ENCODE data around the gene MRPS22.
"Not testable (repeated sequence)": the region's sequence is repeated elsewhere in the genome, so short reads cannot be mapped to it uniquely, and the experiment has no call there.

Gene MRPS22

DNA sequence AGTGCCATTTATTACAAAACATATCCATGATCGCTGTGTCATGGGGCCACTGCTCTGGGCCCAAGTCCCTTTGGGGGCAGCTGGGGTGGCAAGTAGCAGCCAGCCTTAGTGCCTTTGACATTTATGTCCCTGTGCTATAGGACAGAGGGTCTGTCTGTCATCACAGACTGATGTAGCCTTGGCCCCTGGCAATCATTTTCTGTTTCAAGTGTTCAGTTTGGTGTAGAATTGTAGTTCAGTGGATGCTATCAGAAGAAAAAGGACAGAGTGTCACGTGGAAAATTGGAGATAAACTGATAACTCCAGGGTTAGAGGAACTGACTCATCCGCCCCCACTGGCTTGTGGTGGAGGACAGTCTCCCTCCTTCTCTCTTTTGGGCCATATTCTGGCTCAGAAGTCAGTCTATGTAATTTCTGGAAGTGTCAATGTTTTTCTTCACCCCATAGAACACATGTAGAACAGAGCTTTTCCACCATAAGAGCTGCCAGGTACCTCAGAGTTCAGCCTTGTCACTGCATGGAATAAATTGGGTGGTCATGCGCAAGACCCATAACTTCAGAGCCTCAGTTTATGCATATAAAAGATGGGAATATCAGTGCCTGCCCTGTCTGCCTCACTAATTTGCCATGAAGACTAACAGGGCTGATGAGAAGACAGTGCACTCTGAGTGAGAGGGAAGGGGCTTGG, 4.5 kb upstream of the MRPS22 start:
- DNase-seq (ENCODE audit: low read depth) = no peak

DNA sequence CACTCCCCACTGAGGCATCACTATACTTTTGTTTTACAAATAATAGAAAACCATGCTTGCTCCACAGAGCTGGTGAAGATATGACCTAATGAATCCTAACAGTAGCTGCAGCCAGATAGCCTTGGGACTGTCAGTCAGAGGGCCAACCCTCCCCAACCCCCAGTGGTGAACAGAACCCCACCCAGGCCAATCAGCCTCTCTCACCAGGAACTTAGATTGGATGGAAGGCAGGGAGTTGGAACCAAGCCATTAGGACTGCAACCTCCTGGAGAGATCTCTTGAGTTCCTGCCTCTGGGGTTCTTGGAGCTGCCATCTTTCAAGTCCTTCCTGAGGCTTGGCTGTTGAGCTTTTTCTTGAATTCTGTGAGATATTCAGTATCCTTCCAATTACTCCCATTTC, 3.0 kb upstream of the MRPS22 start:
- DNase-seq (ENCODE audit: low read depth) = no peak

DNA sequence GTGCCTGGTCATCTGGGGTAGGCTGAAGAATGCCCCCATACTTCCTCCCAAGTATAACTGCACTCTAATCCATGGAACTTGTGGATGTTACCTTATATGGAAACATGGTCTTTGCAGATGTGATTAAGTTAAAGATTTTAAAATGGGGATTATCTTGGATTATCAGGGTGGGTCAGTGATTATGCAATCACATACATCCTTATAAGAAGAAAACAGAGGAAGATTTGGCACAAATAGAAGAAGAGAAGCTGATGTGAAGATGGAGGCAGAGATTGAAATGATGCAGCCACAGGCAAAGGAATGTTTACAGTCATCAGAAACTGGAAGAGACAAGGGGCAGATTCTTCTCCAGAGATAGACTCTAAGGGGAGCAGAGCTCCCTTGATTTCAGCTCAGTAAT, 1.8 kb upstream of the MRPS22 start:
- DNase-seq (ENCODE audit: low read depth) = no peak

DNA sequence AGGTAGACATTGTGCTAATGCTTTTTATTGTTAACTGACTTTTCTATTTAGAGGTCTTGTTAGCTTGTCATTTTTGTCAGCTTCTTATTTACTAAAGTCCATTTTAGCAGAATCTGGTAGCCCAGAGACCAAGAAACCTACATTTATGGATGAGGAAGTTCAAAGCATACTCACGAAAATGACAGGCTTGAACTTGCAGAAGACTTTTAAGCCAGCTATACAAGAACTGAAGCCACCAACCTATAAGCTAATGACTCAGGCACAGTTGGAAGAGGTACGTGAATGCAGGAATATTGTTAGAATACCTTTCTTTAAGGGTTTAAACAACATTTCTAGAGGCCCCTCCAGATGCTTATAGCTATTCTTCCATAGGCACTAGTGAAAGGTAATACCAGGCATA, 3.0 kb downstream of the MRPS22 start:
- no peak for DNase-seq (ENCODE audit: low read depth)

DNA sequence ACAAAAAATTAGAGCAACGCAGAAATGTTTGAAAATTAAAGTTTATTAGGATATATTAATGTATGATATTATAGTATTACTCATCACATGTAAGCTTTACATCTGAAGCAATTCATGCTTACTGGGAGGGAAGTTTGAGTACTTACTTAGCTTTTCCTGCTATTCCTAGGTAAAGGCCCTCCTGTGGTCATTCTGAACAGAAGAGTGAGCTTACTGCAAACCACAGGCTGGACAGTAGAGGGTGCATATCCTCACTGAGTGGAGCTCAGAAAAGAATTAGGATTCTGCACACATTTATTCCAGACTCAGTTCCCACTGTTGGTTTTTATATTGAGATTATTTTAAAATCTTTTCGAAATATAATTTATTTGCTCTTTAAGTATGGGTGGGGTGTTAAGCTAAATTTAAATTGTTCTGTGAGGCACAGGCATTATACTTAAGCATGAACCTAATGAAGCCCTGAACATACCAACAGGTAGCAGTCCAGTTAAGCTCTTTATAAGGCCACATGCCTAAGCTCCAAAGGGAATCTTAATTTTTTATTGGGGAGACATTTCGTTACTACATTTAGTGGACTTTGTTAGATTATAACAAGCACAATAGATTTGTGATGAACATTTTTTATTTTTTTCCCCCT, 10.2 kb downstream of the MRPS22 start:
- no peak for DNase-seq (ENCODE audit: low read depth)

DNA sequence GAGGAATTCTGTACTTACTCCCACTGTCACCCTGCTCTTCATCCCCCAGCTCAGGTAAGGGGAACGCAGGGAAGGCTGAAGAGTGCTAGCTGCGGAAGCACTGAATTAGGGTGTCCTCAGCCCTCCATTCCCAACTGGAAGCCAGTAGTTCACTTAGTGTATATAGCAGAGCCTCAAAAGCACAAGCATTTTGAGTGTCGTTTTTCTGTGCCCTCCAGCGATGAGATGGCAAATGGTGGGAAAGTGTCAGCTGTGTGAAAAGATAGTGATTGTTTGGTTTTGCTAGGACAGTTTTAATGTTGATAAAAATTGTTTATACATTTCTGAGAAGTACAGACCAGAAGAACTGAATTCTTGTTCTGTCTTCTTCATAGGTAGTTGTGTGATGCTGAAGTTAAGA, 10.8 kb downstream of the MRPS22 start:
- no peak for DNase-seq (ENCODE audit: low read depth)

DNA sequence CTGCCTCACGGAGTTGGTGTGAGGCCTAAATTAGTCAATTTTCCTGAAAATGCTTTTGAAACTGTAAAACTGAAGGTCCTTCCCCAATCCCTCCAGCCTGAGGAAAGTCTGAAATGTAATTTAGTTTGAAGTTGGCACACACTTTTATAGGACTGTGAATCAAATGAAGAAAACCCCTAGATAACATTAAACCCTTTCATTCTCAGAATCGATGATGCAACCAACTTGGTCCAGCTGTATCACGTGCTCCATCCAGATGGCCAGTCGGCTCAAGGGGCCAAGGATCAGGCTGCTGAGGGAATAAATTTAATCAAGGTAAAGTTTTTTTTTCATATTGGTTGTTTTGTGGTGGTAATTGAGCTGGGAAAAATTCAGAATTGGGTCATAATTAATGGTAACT, 11.7 kb downstream of the MRPS22 start:
- DNase-seq (ENCODE audit: low read depth) = no peak

DNA sequence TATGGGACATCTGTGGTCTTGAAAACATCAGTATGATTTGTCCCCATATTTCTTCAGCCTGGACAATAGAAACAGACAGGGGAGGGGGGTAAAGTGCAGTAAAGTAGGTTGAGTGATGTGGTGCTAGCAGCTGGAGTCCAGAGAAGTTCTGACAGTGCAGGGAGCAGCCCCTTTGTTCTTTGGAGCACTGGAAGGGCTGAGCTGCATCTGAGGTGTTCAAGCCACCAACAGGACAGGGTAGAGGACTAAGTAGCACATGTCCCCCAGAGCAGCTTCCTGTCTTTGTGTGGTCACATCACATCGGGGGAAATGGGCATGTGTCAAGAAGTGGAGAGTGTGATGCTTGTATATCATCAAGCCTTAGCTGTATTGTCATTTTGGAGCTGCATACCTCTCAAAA, 12.1 kb downstream of the MRPS22 start:
- DNase-seq (ENCODE audit: low read depth) = no peak

DNA sequence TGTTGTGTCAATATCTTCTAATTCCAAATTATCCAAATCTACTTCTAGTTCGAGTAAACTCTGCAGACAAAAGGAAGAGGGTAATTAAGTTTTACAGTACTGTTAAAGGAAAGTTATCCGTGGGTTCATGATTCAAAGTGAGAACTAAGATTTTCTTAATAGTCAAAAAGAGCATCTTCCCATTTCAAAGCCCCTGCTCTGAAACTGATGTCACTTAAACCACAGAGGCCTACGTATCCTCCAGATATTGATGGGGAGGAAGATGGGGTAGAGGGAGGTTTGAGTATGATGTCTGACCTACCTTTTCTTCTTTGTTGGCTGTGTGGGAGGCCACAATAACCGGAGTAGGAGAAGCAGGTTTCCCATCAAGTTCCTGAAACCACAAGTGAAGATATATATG, 14.1 kb downstream of the MRPS22 start:
- no peak for DNase-seq (ENCODE audit: low read depth)

DNA sequence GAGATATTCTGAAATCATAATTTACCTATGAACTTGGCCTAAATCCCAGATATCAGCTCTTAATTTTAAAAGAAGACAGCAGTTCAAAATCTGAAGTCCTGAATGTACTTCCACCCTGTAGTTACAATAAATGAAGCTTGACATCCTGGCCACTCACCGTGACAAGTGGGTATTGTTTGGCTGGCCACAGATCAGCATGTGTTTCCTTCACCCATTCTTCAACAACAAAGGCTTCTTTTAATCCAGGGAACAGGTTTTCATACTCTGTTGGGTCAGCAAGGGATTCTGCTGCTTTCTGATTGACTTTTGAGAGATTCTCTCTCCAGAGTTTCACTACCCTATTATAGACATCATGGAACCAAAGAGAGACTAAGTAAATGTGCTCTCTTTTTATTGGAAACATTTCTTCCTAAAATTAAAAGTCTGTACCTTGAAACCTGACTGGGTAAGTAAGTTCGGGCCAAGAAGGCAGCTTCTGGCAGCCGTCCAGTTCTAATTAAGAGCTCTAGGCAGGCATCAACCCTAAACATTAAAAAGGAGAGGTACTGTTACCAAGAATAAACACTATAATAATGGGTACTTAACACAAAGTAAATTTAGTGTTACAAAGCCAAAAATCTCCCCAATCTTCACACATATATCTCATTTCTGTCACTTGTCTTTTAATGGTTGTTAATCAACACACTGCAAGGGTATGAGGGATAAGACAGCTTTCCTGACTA, 15.2 kb downstream of the MRPS22 start:
- no peak for DNase-seq (ENCODE audit: low read depth)

DNA sequence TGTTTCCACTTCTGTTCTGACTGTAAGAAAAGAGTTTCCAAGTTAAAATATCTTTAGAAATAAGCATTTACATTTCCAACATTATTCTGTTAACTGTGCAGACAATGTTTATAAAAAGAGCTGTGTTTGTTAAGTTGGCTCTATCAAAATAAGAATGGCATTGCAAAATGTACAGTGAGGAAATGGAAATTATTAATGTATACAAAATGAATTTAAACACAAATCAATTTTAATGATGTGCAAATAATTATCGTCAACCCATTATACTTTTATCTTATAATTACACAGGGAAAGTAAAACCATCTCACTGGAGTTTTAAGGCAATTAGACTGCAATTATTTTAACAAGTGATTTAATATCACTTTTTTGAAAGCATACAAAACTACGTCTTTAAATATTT, 17.5 kb downstream of the MRPS22 start:
- DNase-seq (ENCODE audit: low read depth) = no peak

DNA sequence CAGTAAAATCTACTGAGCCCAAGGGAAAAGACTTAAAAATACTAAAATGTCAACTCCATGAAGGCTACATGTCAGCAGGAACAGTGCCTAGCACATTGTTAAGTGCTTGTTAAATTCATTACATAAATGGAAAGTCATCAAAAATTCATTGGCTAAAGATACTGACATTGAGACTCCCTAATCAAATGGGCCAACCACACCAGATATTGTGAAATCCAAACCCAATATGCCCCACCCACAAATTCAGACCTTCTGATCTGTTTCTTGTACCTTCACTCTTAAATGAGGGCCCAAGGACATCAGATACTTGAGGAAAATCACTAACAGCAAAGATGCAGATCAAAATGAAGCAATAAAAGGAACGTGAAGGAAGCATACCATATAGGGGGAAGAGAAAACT, 20.7 kb downstream of the MRPS22 start:
- no peak for DNase-seq (ENCODE audit: low read depth)

DNA sequence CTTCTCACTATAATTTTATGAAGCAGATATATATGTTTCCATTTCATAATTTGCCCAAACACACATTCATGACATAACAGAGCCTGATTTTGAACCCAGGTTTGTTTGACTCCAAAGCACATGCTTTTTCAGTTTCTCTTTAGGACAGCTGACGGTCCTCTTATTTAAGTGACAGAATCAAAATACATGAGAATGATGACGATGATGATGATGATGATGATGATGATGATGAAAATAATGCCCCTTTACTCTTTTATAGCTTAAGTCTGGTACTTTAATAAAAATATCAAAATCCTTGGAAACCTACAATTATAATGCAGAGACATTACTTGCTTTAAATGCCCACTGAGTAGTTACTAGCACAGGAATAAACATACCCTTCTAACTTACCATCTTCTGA, 30.3 kb downstream of the MRPS22 start:
- no peak for DNase-seq (ENCODE audit: low read depth)

DNA sequence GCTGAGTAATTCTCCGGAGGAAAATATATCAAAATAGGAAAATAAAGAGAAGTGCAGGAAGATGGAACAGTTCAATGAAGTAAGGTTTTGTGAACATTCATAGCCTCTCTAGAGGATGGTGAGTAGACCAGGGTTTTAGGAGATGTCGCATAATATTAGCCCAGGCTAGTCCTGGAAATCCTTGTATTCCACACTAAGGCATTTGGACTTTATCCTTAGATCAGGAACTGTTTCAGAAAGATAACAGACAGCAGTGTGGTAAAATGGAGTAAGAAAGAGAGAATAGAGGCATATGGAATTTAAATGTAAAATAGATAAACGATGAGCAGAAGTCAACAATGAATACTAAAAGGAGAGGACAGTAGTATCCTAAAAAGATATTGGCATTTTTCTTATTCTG, 33.6 kb downstream of the MRPS22 start:
- DNase-seq (ENCODE audit: low read depth) = no peak

DNA sequence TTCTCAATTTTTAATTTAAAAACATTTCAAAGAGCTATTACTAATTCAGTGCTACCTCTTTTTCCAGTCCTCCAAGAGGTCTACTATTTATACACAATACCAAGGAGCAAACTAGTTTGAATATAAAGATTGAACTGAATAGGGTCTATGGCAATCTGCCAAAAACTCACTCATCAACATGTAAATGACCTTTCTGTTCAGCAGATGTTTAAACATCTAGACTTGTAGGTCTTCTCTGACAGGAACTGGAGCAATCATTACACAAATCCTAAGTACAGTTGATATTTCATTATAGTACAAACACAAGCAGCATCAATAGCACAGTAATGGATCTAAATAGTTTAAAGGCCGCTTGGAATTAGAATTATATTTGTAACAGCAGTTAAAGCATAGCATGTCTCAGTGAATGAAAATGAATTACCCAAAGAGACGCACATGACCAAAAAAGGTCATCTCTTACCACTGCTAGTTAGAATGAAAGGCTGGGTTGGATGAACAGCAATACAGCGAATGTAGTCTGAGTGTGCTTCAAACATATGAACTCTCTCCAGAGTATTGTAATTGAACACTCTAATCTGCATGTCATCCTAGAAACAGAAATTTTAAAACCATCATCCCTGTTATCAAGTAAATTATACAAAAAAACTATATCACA, 34.9 kb downstream of the MRPS22 start:
- no peak for DNase-seq (ENCODE audit: low read depth)

DNA sequence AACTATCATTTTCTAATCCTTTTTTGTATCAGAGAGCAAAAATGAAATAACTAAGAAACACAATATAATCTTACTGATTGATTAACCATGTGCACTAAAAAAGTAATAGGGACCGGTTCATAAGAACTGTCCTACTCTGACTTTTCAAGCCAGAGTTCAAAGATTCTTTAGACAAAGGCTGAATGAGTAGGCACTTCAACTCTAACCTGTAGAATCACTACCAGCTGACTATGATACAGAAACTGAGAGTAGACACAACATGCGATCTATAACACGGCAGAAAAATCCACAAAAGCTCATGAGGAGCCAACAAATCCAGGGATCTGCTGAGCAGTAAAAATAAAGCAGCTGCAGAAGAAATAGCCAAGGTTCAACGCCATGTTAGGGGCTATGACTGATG, 36.8 kb downstream of the MRPS22 start:
- DNase-seq (ENCODE audit: low read depth) = no peak

DNA sequence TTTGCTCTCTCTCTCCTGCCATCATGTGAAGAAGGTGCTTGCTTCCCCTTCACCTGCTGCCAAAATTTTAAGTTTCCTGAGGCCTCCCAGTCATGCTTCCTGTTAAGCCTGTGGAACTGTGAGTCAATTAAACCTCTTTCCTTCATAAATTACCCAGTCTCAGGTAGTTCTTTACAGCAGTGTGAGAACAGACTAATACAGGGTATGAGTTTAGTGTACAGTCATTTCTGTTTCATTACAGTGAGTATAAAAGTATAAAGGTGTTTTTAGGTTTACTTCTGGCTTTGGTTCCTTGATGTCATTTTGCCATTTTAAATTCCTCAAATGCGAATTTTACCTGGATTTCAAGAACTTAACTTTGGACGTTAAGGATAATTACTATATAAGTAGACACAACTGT, 38.5 kb downstream of the MRPS22 start:
- not testable (repeated sequence) for DNase-seq (ENCODE audit: low read depth)

DNA sequence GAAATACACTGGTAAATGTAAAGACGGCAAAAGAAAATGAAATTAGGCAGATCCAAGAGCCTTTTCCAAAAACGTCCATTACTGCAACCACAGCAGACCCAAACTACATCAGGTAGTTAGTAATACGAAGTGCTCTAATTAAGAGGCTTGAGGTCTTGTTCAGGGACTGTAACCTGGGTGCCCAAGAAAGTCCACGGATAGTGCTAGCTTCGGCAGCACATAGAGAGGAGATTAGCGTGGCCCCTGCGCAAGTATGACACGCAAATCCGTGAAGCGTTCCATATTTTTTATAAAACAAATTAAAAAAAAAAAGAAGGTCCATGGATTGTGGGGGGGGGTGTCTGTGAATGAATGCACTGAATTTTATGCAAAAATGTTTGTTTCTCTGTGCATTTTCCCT, 44.3 kb downstream of the MRPS22 start:
- DNase-seq (ENCODE audit: low read depth) = no peak

DNA sequence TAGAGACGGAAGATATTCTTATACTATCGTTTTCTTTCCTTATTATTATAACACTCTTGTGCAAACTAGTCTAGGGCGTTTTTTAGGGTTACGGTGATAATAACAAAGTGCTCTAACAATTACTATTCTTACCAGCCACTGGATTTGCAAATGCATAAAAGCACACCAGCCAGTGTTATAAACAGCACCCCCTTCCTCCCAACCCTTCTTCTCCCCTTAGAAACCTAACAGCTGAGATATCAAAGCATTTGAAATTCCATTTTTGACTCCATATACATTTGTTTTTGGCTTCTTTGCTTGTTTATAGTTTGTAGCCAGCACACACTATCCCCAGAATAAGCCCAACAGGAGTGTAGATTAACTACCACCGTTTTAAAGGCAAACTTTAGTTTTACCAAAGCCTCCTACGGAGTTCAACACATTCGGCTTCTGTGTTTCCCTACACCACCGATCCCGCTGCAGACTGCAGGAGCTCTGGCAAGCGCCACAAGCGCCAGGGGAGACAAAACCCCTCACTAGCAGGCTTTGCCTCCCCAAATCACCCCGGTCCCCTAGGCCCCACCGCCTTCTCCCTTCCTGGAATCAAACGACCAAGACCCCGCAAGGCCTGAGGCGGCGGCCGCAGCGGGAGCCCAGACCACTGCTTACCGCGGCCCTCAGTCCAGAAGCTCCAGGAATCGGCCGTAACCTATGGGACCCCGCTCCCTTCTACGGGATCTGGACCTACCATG, 45.2 kb downstream of the MRPS22 start:
- no peak for DNase-seq (ENCODE audit: low read depth)

DNA sequence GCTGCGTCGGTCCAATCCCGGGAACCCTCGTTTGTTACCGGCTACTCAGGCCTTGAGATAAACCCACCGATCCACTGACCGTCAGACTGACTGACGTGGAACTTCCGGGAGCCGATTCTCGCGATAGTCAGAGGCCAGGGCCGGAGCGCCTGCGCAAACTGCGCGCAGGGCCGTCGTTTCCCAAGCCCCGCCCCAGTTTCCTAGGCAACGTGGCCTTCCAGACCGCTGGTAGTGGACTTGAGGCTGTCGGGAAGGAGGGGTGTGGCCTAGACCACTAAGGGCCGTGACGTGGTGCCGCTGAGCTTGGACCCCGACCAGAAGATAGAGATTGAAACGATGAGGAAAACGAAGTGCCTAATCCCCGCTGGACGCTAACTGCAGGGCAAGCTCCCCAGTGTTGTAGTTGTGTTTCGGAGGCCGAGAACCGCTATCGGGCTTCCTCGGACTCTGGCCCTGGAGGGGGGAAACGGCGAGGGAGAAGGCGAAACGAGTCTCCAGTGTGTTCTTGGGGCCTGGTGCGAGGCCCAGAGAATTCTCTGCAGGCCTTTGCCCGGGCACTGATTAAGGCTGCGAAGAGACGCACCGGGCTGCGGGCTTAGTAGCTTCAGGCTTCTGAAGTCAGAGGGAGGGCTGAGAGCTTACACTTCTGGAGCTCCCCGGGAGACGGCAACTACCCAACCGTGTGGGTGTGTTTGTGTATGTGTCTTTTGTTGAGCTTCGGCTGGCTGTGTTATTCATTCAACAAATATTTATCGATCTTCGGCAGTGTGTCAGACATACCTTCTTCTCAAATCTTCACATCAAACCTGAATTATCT, 45.9 kb downstream of the MRPS22 start, which contains the start of gene COPB2:
Gene COPB2 (minus strand): TSS at position 96 of the 817 bp plus-strand sequence. CDS start 97 bp downstream, outside the sequence.
- peak; percentile 96 for DNase-seq (ENCODE audit: low read depth)

DNA sequence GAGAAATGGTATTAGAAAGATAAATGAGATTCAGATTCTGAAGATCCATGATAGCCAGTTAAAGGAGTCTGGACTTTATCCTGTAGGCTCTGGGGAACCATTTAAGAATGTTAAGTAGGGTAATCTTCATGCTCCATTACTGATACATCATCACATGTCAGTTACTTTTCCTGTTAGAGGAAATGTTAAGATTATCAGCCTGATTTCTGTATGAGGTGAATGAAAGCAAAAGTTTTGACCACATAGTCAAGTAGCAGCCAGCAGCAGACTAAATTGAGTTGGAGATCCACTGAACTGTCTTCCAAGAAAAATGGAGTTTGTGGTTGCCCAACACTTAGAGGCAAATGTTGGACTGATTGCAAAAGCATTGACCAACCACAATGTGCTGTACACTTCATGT, 50.3 kb downstream of the MRPS22 start:
- no peak for DNase-seq (ENCODE audit: low read depth)

Data from activated T-cell treated with anti-CD3 and anti-CD28 coated beads for 24 hours (primary cell).